GM20431 (cell line): ENCODE measurements around the gene FLRT1.

ENCODE experiments used
- in situ Hi-C: fragments of 300-500 bp; cut with MseI, MboI; formaldehyde crosslinking; loops from one replicate; pipeline ENCODE4 v1.15.0; 2020; ENCODE audit warnings: low sequenced_read_pairs; ENCODE audit not compliant: unreplicated experiment

The FLRT1 gene

GRCh38 chr11:64062185-64063039 is 26.7 kb downstream of the FLRT1 start:
- in situ Hi-C loops, result no loop called here

DNA sequence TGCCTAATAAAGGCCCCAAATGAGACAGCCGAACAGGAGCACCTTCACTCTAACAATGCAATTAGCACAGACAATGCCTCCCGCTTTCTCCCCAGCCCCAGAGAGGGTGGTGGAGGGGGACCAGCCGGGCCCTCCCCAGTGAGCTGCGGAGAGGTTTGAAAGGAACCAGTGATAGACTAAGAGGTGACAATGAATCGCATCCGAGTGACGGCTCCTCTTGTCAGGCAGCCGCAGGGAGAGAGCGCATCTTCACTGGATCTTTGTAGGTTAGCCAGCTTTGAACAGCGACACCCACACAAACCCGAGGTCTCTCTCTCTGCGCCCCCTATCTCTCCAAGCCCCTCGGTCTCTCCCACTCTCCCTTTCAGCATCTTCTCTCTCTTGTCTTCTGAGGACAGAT is 28.0 kb downstream of the FLRT1 start:
- in situ Hi-C loops, result no loop called here

- in situ Hi-C loops, result no loop called here
Observed at GRCh38 chr11:64064374-64065140, 28.8 kb downstream of the FLRT1 start.

DNA sequence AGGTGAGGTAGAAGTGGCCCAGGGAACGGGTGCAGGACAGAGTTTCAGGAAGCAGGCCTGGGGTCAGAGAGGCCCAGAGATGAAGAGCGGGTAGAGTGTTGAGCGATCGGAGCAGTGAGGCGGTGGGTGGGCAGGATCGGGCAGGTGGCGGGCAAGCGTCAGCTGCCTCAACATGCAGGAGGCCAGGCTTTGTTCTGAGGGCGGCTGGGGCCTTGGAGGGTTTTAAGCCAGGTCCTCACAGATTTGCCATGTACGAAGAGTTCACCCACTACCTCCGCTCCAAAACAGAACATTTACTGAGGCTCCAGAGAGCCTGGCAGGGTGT is 29.4 kb downstream of the FLRT1 start:
- in situ Hi-C loops, result no loop called here

- in situ Hi-C loops, result no loop called here
Observed at GRCh38 chr11:64065712-64066111, 30.0 kb downstream of the FLRT1 start.

DNA sequence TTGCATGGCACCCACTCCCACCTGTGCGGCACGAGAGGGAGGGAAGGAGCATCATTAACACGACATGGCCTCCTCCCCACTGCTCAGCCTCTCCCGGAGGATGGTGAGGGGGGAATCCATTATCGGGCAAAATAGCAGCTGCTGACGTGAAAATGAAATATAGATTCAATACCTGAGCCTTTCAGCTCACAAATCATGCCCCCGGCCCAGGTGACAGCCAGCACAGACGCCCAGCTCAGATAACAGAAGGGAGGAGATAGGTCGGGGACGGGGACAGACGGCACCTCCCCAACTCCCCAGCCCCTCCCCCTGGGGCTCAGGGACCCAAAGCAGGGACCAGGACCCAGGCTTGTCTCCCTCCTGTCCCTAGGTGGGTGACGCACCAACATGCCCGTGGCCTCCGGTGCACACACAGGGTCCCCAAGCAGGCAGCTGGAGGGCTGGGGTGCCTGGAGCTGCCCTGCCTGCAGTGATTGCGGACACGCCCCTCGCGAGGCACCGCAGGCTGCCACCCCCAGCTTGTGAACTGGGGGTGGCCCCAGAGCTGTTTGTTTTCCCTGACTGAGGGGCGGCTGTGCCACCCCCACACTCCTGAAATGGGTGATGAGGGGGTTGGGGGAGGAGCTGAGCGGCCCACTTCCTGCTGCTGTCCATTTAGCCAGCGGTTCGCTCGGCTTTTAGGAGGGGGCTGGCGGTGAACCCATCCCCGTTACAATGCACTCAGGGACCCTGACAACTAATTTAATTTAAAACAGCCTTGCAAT is 31.7 kb downstream of the FLRT1 start:
- in situ Hi-C loops, result no loop called here

DNA sequence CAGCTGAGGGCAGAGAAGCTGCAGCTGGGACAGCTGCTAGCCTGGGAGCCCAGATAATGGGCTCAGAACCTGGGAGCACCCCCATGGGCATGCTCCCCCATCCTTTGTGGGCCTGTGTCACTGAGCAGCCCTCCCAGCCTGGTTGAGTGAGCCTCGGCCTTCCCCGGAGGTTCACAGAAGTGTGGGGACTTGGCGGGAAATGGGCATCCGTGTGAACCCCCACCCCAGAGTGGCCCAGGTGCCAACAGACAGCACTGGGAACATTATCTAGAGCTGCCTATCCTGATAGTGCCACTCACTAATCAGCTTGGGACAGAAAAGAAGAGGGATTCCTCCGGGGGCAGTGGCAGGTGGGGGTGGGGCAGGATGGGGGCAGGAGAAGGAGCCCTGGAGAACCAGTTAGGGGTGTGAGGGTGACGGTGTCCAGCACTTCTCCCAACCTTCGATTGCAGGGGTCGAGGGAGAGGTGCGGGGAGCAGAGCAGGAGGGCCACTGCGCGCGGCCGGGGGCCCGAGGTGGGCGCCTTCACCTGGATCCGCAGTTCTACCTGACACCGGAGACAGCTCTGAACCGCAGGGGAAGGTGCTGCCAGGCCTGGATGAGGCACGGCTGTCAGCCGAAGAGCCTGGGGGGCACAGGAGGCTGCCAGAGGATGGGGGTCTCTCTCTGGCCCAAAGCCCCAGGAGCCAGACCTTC is 33.1 kb downstream of the FLRT1 start:
- in situ Hi-C loops, result no loop called here

DNA sequence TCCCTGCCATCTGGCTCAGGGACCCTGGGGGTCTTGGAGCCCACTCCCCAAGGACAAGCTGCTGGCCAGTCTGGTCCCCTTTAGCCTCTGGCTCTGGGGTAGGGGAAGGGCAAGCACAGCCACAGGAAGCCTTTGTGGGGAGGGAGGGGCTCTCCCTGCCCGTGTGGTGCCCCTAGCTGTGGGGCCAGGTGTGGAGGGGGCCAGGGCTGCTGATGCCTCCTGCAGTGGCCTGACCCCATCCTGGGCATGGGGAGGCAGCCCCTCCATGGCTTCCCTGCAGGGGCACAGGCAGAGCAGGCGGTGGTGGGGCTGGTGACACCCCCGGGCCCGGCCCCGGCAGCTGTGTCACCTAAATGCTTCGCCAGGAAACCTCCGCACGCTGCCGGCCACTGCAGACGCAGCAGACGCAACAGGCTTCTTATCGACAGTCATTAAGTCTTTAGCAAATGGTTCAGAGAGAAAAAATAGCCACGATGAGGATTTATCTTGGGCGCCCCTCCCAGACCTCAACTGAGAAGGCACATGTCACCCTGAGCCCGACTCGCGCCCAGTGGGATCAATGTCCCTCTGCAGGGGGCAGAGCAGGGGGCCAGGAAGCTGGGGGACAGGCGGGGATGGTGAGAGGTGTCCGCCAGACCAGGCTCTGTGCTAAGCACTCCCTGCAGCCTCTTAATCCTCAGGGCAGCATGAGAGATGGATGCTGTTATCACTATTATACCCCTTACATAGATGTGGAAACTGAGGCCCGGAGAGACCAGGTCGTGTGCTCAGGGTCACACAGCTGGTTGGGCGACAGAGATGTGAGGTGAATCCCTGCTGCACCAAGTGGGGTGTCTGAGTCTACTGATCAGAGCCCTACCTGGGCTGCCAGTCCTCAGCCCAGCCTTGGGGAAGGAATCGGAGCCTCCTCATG is 33.9 kb downstream of the FLRT1 start:
- in situ Hi-C loops, result no loop called here

DNA sequence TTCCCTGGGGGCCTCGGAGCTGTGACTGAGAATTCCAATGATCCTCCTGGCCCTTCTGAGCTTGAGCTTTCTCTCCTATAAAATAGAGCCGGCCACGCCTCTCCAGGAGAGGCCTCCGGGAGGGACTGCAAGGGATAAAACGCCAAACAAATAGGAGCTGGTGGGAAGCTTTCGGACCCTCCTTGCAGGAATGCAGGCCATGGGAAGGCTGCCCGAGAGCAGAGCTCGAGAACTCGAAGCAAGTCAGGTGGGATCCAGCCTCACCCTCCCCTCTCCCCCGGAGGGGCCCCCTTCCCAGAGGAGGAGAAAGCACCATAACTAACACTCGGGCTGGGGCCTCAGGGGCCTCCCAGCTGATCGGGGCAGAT is 34.6 kb downstream of the FLRT1 start:
- in situ Hi-C loops, result no loop called here

- in situ Hi-C loops, result no loop called here
Observed at GRCh38 chr11:64071849-64072248, 36.1 kb downstream of the FLRT1 start.

DNA sequence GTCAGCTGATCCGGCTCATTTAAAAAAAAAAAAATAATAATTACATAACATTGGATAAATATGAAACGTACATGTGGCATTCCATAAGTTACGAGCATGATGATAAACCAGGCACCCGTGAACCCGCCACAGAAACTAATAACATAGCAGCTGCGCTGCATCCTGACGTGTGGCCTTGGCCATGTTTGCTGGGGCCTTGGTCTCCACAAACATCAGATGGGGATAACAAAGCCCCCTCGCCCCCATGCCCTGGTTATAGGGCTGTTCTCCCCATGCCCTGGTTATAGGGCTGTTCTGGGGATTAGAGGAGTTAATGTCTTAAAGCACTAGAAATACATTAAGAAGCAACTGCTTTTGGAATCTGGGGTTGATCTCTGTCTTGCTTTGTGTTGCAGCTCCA is 36.7 kb downstream of the FLRT1 start:
- in situ Hi-C loops, result no loop called here

DNA sequence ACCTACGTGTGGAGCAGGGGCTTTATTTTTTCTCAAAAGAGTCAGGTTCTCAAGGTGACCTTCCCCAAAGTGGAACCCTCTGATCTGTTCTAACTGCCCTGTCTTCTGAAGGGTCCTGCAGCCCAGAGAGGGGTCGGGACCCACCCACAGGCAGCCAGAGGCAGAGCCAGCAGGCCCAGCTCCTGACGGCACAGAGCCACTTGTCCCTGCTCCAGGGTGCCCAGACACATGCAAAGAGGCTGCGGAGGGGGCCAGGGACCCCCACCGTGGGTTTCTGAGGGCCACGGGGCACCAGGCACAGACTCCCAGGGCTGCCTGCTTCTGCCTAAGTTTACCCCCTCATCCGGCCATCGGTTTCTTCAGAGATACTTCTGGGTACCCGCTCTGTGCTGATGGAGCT is 37.1 kb downstream of the FLRT1 start:
- in situ Hi-C loops, result no loop called here

GRCh38 chr11:64073542-64073941 is 37.8 kb downstream of the FLRT1 start:
- in situ Hi-C loops, result no loop called here

GRCh38 chr11:64074239-64074638 is 38.5 kb downstream of the FLRT1 start:
- in situ Hi-C loops, result no loop called here

DNA sequence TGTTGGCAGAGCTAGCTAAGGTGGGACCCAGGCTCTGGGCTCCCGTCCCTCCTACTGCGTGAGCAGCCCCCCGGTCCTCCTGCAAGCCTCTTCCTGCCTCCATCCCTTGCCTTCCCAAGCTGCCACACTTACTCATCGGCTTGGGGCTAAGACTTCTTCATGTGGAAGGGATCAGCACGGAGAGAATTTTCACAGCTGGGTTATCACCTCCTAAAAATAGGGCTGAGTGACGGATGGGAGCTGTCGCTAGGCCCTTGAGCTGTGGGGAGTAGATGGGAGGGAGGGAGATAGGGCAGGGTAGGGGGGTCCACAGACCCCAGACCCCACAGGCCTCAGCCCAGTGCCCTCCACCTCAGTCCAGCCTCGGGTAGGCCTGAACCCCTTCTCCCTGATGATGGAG is 41.0 kb downstream of the FLRT1 start:
- in situ Hi-C loops, result no loop called here

GRCh38 chr11:64077607-64078006 is 41.9 kb downstream of the FLRT1 start:
- in situ Hi-C loops, result no loop called here

- in situ Hi-C loops, result no loop called here
Observed at GRCh38 chr11:64078284-64078683, 42.6 kb downstream of the FLRT1 start.

- in situ Hi-C loops, result no loop called here
Observed at GRCh38 chr11:64078905-64079304, 43.2 kb downstream of the FLRT1 start.

DNA sequence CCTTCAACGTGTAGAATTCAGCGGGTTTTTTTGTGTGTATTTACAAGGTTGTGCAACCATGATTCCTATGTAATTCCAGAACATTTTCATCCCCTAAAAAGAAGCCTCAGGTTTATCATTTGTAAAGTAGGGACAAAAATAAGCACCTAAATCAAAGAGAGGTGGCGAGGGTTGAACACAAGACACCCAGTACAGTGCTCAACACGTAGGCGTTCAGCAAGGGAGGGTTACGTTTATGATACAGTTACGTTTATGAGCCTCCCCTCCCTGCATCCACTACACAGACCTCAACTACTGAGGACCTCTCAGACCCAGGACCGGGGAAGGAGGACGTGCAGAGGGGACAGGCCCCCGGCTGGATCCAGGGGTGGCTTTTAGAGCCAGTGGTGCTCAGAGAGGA is 44.7 kb downstream of the FLRT1 start:
- in situ Hi-C loops, result no loop called here
